ENCODE results near the gene C19orf38. TPM values are rescaled to one million over a fixed set of nuclear protein-coding genes. Genes with fewer than 3 reads are reported as not detected.

Gene C19orf38
- total RNA-seq, 1 experiment from 2014 or later, result not detected

DNA sequence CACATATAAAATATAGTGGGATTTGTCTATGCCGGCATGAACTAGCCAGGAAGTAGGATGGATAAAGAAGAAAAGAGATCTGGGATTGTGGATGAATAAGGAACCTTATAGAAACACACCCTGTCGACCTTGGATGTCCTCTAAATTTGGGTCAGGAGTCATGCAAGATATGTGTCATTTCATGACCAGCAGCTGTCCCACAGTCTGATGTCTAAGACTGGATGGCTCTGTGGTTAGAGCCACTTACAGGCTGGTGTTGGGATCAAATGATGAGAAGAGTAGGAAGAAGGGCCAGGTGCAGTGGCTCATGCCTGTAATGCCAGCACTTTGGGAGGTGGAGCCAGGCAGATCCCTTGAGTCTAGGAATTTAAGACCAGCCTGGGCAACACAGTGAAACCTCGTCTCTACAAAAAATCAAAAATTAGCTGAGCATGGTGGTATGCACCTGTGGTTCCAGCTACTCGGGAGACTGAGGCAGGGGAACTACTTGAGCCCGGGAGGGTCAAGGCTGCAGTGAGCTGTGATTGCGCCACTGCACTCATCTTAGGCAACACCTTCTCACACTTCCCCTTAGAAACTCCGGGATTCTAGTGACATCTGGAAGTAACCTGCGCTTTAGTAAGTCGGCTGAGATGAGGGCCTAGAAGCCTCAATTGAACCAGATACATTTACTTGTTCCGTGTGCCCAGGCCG lies 43.0 kb upstream of the C19orf38 start:
- H2BK120ac ChIP-seq (ENCODE audit: low read depth, low read length, poor library complexity, severe bottlenecking), result no peak overlapping the region
- H3K18ac ChIP-seq (ENCODE audit: insufficient read length, low read depth, low read length), result no peak overlapping the region
- Mint-ChIP-seq H3K4me1 (no peaks in the 10 kb centered on the region), H3K27ac (no peak overlapping the region), H3K36me3 (ENCODE audit: insufficient read depth in 1 of 3, low read depth in 3 of 3) (peaks cover 23 to 60% (median 57%) of the 10 kb centered on the region in 3 experiments; a peak in 6 of 7 replicates), H3K27me3 (ENCODE audit: low read depth) (no peaks in the 10 kb centered on the region), H3K4me3 (no peak overlapping the region), H3K9me3 (no peaks in the 10 kb centered on the region)
- H3K23me2 ChIP-seq (ENCODE audit: insufficient read length, low read depth, low read length, poor library complexity, severe bottlenecking), result no peaks in the 10 kb centered on the region
- H4K5ac ChIP-seq (ENCODE audit: insufficient read length, low read depth, low read length), result no peak overlapping the region
- H3K9me3 ChIP-seq (ENCODE audit: control insufficient read depth, low read depth, low read length), result no peaks in the 10 kb centered on the region
- no peak overlapping the region for H3K4me2 ChIP-seq (ENCODE audit: insufficient read depth, insufficient read length, low read length)
- no peak for DNase-seq
- H3K79me1 ChIP-seq (ENCODE audit: insufficient read depth, low read depth, low read length, poor library complexity, severe bottlenecking), result no peaks in the 10 kb centered on the region
- H3K56ac ChIP-seq (ENCODE audit: insufficient read length, low read depth, low read length), result no peak overlapping the region
- H3T11ph ChIP-seq (ENCODE audit: low read length), result no peak overlapping the region
- H2AFZ ChIP-seq (ENCODE audit: low read length), result no peak overlapping the region
- no peak overlapping the region for H3K23ac ChIP-seq (ENCODE audit: insufficient read length, low read depth, low read length)
- H3K4ac ChIP-seq (ENCODE audit: low read depth, low read length), result no peak overlapping the region
- no peaks in the 10 kb centered on the region for H4K20me1 ChIP-seq (ENCODE audit: control insufficient read depth, insufficient read depth, insufficient read length)
- TF ChIP-seq, protein P1, sequence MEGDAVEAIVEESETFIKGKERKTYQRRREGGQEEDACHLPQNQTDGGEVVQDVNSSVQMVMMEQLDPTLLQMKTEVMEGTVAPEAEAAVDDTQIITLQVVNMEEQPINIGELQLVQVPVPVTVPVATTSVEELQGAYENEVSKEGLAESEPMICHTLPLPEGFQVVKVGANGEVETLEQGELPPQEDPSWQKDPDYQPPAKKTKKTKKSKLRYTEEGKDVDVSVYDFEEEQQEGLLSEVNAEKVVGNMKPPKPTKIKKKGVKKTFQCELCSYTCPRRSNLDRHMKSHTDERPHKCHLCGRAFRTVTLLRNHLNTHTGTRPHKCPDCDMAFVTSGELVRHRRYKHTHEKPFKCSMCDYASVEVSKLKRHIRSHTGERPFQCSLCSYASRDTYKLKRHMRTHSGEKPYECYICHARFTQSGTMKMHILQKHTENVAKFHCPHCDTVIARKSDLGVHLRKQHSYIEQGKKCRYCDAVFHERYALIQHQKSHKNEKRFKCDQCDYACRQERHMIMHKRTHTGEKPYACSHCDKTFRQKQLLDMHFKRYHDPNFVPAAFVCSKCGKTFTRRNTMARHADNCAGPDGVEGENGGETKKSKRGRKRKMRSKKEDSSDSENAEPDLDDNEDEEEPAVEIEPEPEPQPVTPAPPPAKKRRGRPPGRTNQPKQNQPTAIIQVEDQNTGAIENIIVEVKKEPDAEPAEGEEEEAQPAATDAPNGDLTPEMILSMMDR (conservative IDR thresholded peaks at IDR 0.05), result no peak
- no peaks in the 10 kb centered on the region for H3K79me2 ChIP-seq (ENCODE audit: insufficient read depth, low read length)
- no CpG with 5 or more reads among the region's 11 CpGs for WGBS (ENCODE audit: extremely low coverage, insufficient read length, low lambda C conversion rate)
- H3K9ac ChIP-seq (ENCODE audit: extremely low read depth, insufficient read length, low read length), result no peak overlapping the region
- H2BK15ac ChIP-seq (ENCODE audit: low read depth, low read length), result no peak overlapping the region
- H3K27me3 ChIP-seq (ENCODE audit: insufficient read depth, low read length), result no peaks in the 10 kb centered on the region
- H3K4me1 ChIP-seq (ENCODE audit: insufficient read depth, low read length), result no peaks in the 10 kb centered on the region
- no peak overlapping the region for H2AK5ac ChIP-seq (ENCODE audit: insufficient read length, low read length)
- H4K91ac ChIP-seq (ENCODE audit: insufficient read length, low read depth, low read length), result no peak overlapping the region
- no peak overlapping the region for H2BK20ac ChIP-seq (ENCODE audit: low read depth, low read length, poor library complexity, severe bottlenecking)
- no peak overlapping the region for H3K27ac ChIP-seq (ENCODE audit: insufficient read length, low read depth, low read length)
- H4K8ac ChIP-seq (replicated peaks; ENCODE audit: insufficient read length, low read depth, low read length), result no peak overlapping the region
- no peak overlapping the region for H2BK5ac ChIP-seq (ENCODE audit: insufficient read length, low read length)
- no peak overlapping the region for H3K14ac ChIP-seq (ENCODE audit: insufficient read depth, low read length)
- no peak overlapping the region for H2BK12ac ChIP-seq (ENCODE audit: insufficient read length, low read depth, low read length)
